Trophoblast cell (in vitro differentiated cells and primary cell): ENCODE measurements around the gene WDR37.

Experiments used
- DNase-seq, 2 donors: peaks; one replicate each; pipeline ENCODE4 v3.0.0-alpha.2; 2016
- H2AFZ ChIP-seq: 2 replicates; pipeline ENCODE4 v1.6.1; 2013; ENCODE audit warnings: low read length, moderate library complexity, mild to moderate bottlenecking; ENCODE audit not compliant: insufficient read depth, poor library complexity
- H2AK5ac ChIP-seq: 2 replicates; pipeline ENCODE4 v1.6.1; 2013; ENCODE audit warnings: mild to moderate bottlenecking, low read length
- H2BK120ac ChIP-seq: 2 replicates; pipeline ENCODE4 v1.6.1; 2013; ENCODE audit warnings: low read length, mild to moderate bottlenecking, moderate library complexity; ENCODE audit not compliant: insufficient read depth, poor library complexity
- H2BK12ac ChIP-seq: 2 replicates; pipeline ENCODE4 v1.6.1; 2013; ENCODE audit warnings: mild to moderate bottlenecking, low read length, moderate library complexity
- H2BK5ac ChIP-seq: 2 replicates; pipeline ENCODE4 v1.6.1; 2013; ENCODE audit warnings: low read length, low read depth, moderate library complexity, mild to moderate bottlenecking; ENCODE audit not compliant: poor library complexity
- H3K14ac ChIP-seq: 2 replicates; pipeline ENCODE4 v1.6.1; 2013; ENCODE audit warnings: mild to moderate bottlenecking, low read length
- H3K18ac ChIP-seq: 2 replicates; pipeline ENCODE4 v1.6.1; 2013; ENCODE audit warnings: mild to moderate bottlenecking, low read length
- H3K23ac ChIP-seq: 2 replicates; pipeline ENCODE4 v1.6.1; 2013; ENCODE audit warnings: low read length
- H3K27ac ChIP-seq: 2 replicates; pipeline ENCODE4 v1.5.1; 2013; ENCODE audit warnings: low read depth, mild to moderate bottlenecking, inconsistent platforms, low read length, moderate library complexity
- H3K27me3 ChIP-seq: 2 replicates; pipeline ENCODE4 v1.6.1; 2013; ENCODE audit warnings: inconsistent platforms, mild to moderate bottlenecking, low read length, moderate library complexity; ENCODE audit not compliant: insufficient read depth
- H3K36me3 ChIP-seq, 2 experiments: 1 replicate in 1 of 2; 2 replicates in 1 of 2; pipeline ENCODE4 v1.6.1; 2013; ENCODE audit warnings: low read length in 2 of 2, mild to moderate bottlenecking in 2 of 2, moderate library complexity in 1 of 2; ENCODE audit not compliant: insufficient read depth in 2 of 2, control insufficient read depth in 1 of 2
- H3K4ac ChIP-seq: 2 replicates; pipeline ENCODE4 v1.6.1; 2013; ENCODE audit warnings: low read depth, mild to moderate bottlenecking, low read length, moderate library complexity
- H3K4me1 ChIP-seq, 2 experiments: 1 replicate in 1 of 2; 2 replicates in 1 of 2; pipeline ENCODE4 v1.6.1; 2013; ENCODE audit warnings: low read length in 2 of 2, mild to moderate bottlenecking in 2 of 2, moderate library complexity in 1 of 2; ENCODE audit not compliant: insufficient read depth in 2 of 2, control insufficient read depth in 1 of 2
- H3K4me2 ChIP-seq: 2 replicates; pipeline ENCODE4 v1.6.1; 2013; ENCODE audit warnings: inconsistent platforms, mild to moderate bottlenecking, low read length, moderate library complexity
- H3K4me3 ChIP-seq: 2 replicates; pipeline ENCODE4 v1.5.1; 2013; ENCODE audit warnings: mild to moderate bottlenecking, low read depth, low read length, inconsistent platforms
- H3K79me1 ChIP-seq: one replicate; pipeline ENCODE4 v1.6.1; 2013; ENCODE audit warnings: low read length
- H3K79me2 ChIP-seq: 2 replicates; pipeline ENCODE4 v1.6.1; 2013; ENCODE audit warnings: low read length, mild to moderate bottlenecking; ENCODE audit not compliant: control insufficient read depth, insufficient read depth, poor library complexity
- H3K9ac ChIP-seq: 2 replicates; pipeline ENCODE4 v1.6.1; 2013; ENCODE audit warnings: mild to moderate bottlenecking, low read length
- H3K9me3 ChIP-seq: 2 replicates; pipeline ENCODE4 v1.6.1; 2013; ENCODE audit warnings: low read depth, mild to moderate bottlenecking, control low read depth, inconsistent platforms, low read length; ENCODE audit not compliant: insufficient read depth
- H4K12ac ChIP-seq: 2 replicates; pipeline ENCODE4 v1.6.1; 2013; ENCODE audit warnings: low read depth, mild to moderate bottlenecking, low read length, moderate library complexity
- H4K8ac ChIP-seq: 2 replicates; pipeline ENCODE4 v1.6.1; 2013; ENCODE audit warnings: low read depth, mild to moderate bottlenecking, low read length, moderate library complexity
- H4K91ac ChIP-seq: one replicate; pipeline ENCODE4 v1.6.1; 2013; ENCODE audit warnings: low read depth, mild to moderate bottlenecking, low read length, moderate library complexity
- WGBS: extraction: QIAGEN DNeasy Blood & Tissue Kit; methylation state at CpG from one replicate; pipeline ENCODE4 v1.1.7; 2013; ENCODE audit warnings: missing lambda C conversion rate; ENCODE audit not compliant: insufficient read length, insufficient coverage; ENCODE audit errors: extremely low coverage; 5-methylcytosine and 5-hydroxymethylcytosine counted together

Gene WDR37

GRCh38 chr10:1110674-1111119 lies 54.5 kb downstream of the WDR37 start:
- peak overlapping the region; percentile 79 for H4K12ac ChIP-seq
- peak overlapping the region; percentile 71 for H3K4ac ChIP-seq
- H3K27me3 ChIP-seq, result no peaks in the 10 kb centered on the region
- H3K23ac ChIP-seq, result no peak overlapping the region
- H2BK120ac ChIP-seq, result peak overlapping the region; percentile 91
- H3K14ac ChIP-seq, result peak overlapping the region; percentile 81
- no peak overlapping the region for H3K4me3 ChIP-seq
- H3K79me2 ChIP-seq, result peaks cover 5% of the 10 kb centered on the region
- peak overlapping the region; percentile 90 for H4K91ac ChIP-seq
- H3K18ac ChIP-seq, result peak overlapping the region; percentile 96
- peak; percentile 78 to 80 for DNase-seq
- peaks cover 37 to 55% of the 10 kb centered on the region in 2 experiments for H3K36me3 ChIP-seq
- no CpG with 5 or more reads among the region's 12 CpGs for WGBS
- H2BK5ac ChIP-seq, result peak overlapping the region; percentile 74
- peak overlapping the region; percentile 88 for H2AK5ac ChIP-seq
- H3K4me1 ChIP-seq, result peaks cover 6 to 8% of the 10 kb centered on the region in 2 experiments
- no peak overlapping the region for H3K9ac ChIP-seq
- H3K27ac ChIP-seq, result peak overlapping the region; percentile 41
- no peak overlapping the region for H3K4me2 ChIP-seq
- peak overlapping the region; percentile 88 for H2BK12ac ChIP-seq
- H3K79me1 ChIP-seq, result peaks cover 5% of the 10 kb centered on the region
- H4K8ac ChIP-seq, result peak overlapping the region; percentile 86
- peaks cover 3% of the 10 kb centered on the region for H3K9me3 ChIP-seq
- H2AFZ ChIP-seq, result peak overlapping the region; percentile 50

- H2BK12ac ChIP-seq, result no peak overlapping the region
- H4K12ac ChIP-seq, result no peak overlapping the region
- no peak overlapping the region for H3K14ac ChIP-seq
- no peak overlapping the region for H2AFZ ChIP-seq
- peaks cover 5% of the 10 kb centered on the region for H3K79me2 ChIP-seq
- H3K27ac ChIP-seq, result no peak overlapping the region
- H3K18ac ChIP-seq, result no peak overlapping the region
- no peak overlapping the region for H2BK5ac ChIP-seq
- no peak overlapping the region for H4K8ac ChIP-seq
- no peak overlapping the region for H2BK120ac ChIP-seq
- no peak for DNase-seq
- H2AK5ac ChIP-seq, result no peak overlapping the region
- no peak overlapping the region for H3K4ac ChIP-seq
- H3K23ac ChIP-seq, result no peak overlapping the region
- whole genome bisulfite sequencing, result no CpG with 5 or more reads among the region's 10 CpGs
- H3K79me1 ChIP-seq, result peaks cover 5% of the 10 kb centered on the region
- H3K4me2 ChIP-seq, result no peak overlapping the region
- peaks cover 3% of the 10 kb centered on the region for H3K9me3 ChIP-seq
- no peak overlapping the region for H3K9ac ChIP-seq
- peaks cover 33 to 52% of the 10 kb centered on the region in 2 experiments for H3K36me3 ChIP-seq
- no peaks in the 10 kb centered on the region for H3K27me3 ChIP-seq
- H4K91ac ChIP-seq, result no peak overlapping the region
- peaks cover 6 to 8% of the 10 kb centered on the region in 2 experiments for H3K4me1 ChIP-seq
- H3K4me3 ChIP-seq, result no peak overlapping the region
These were observed 58.1 kb downstream of the WDR37 start for GRCh38 chr10:1114315-1114714.

DNA sequence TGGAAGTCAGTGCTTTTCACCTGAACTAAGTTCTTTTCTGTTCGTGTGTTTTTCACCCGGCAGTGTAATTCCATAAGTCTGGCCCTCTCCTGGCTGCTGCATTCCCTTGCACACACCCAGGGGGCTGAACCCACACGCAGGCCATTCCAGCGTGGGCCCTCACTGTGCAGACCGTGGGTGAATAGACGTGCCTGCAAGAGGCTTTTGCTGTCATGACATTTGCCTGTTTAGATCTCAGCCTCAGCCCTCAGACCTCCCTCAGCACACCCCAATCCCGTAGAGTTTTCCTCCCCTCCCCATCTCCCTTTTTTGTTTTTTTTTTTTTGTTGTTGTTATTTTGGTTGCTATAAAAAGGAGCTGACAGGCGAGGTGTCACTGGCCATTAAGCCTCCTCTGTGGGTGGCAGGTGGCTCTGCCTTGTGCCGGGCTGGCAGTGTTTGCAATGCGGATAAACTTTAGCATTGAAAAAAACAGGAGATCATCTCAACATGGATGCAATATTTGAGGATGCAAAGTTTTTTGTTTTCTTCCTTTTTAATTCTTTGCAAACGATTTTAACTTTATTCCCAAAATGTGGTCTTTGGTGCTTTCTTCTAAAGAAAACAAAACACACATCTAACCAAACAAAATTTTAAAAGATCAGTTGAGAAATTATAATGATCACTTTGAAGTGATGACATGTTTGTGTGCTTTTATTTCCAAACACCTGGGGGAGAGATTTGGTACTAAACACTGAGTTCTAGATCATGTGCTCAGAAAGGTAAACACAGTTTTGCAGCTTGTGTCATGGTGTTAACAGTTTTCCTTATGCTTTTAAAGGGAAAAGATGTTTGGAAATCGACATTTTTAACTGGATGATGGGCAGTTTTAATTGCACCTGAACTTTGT lies 58.8 kb downstream of the WDR37 start:
- H3K14ac ChIP-seq, result no peak overlapping the region
- no peak overlapping the region for H4K12ac ChIP-seq
- no peak overlapping the region for H2BK12ac ChIP-seq
- no peak overlapping the region for H2AK5ac ChIP-seq
- DNase-seq, result no peak
- H3K27me3 ChIP-seq, result no peaks in the 10 kb centered on the region
- peak overlapping the region; percentile 41 for H3K9ac ChIP-seq
- peaks cover 5% of the 10 kb centered on the region for H3K79me1 ChIP-seq
- H2BK5ac ChIP-seq, result no peak overlapping the region
- peaks cover 33 to 53% of the 10 kb centered on the region in 2 experiments for H3K36me3 ChIP-seq
- no peak overlapping the region for H3K4ac ChIP-seq
- H3K23ac ChIP-seq, result no peak overlapping the region
- no peak overlapping the region for H3K27ac ChIP-seq
- peaks cover 4 to 5% of the 10 kb centered on the region in 2 experiments for H3K4me1 ChIP-seq
- H3K79me2 ChIP-seq, result peaks cover 5% of the 10 kb centered on the region
- H4K91ac ChIP-seq, result no peak overlapping the region
- H3K18ac ChIP-seq, result peak overlapping the region; percentile 73
- no peak overlapping the region for H4K8ac ChIP-seq
- H3K4me2 ChIP-seq, result no peak overlapping the region
- H2AFZ ChIP-seq, result no peak overlapping the region
- H3K4me3 ChIP-seq, result no peak overlapping the region
- peaks cover 3% of the 10 kb centered on the region for H3K9me3 ChIP-seq
- no peak overlapping the region for H2BK120ac ChIP-seq
- no CpG with 5 or more reads among the region's 12 CpGs for WGBS

GRCh38 chr10:1115607-1115955 lies 59.4 kb downstream of the WDR37 start:
- H3K23ac ChIP-seq, result no peak overlapping the region
- no peak overlapping the region for H2AFZ ChIP-seq
- H2BK5ac ChIP-seq, result no peak overlapping the region
- H3K9me3 ChIP-seq, result peaks cover 2% of the 10 kb centered on the region
- no peak overlapping the region for H4K12ac ChIP-seq
- H2AK5ac ChIP-seq, result no peak overlapping the region
- no peak overlapping the region for H2BK120ac ChIP-seq
- no peak overlapping the region for H4K8ac ChIP-seq
- peaks cover 2% of the 10 kb centered on the region for H3K79me2 ChIP-seq
- no peak overlapping the region for H3K18ac ChIP-seq
- H2BK12ac ChIP-seq, result no peak overlapping the region
- no peaks in the 10 kb centered on the region for H3K27me3 ChIP-seq
- H3K14ac ChIP-seq, result no peak overlapping the region
- no peak for DNase-seq
- WGBS, result no CpG with 5 or more reads among the region's 6 CpGs
- H3K79me1 ChIP-seq, result peaks cover 1% of the 10 kb centered on the region
- H4K91ac ChIP-seq, result no peak overlapping the region
- no peak overlapping the region for H3K9ac ChIP-seq
- no peak overlapping the region for H3K4me2 ChIP-seq
- no peak overlapping the region for H3K27ac ChIP-seq
- H3K4me1 ChIP-seq, result peaks cover 1% of the 10 kb centered on the region in 2 experiments
- no peak overlapping the region for H3K4ac ChIP-seq
- peaks cover 35 to 55% of the 10 kb centered on the region in 2 experiments for H3K36me3 ChIP-seq
- no peak overlapping the region for H3K4me3 ChIP-seq
